Dendritic cell treated with granulocyte-macrophage colony-stimulating factor and Interleukin-4, amounts not matched to agents 40 ng/mL and 50 ng/mL, for 4 days (primary cell): ENCODE measurements around the gene FHDC1.

ENCODE experiments used
- H3K27ac Mint-ChIP-seq: one replicate; pipeline ENCODE4 v1.8.0; 2022; ENCODE audit warnings: mild to moderate bottlenecking, mixed read lengths
- H3K27me3 Mint-ChIP-seq: one replicate; pipeline ENCODE4 v1.8.0; 2022; ENCODE audit warnings: mild to moderate bottlenecking, mixed read lengths
- H3K36me3 Mint-ChIP-seq: one replicate; pipeline ENCODE4 v1.8.0; 2022; ENCODE audit warnings: low read depth, mixed read lengths
- H3K4me1 Mint-ChIP-seq: one replicate; pipeline ENCODE4 v1.8.0; 2022; ENCODE audit warnings: low read depth, mixed read lengths
- H3K4me3 Mint-ChIP-seq: one replicate; pipeline ENCODE4 v1.8.0; 2022; ENCODE audit warnings: mild to moderate bottlenecking, moderate library complexity, mixed read lengths
- H3K9me3 Mint-ChIP-seq: one replicate; pipeline ENCODE4 v1.8.0; 2022; ENCODE audit warnings: mixed read lengths
- intact Hi-C: fragments of 100-400 bp; cut with micrococcal nuclease; formaldehyde crosslinking; loops from one replicate; pipeline ENCODE4 v1.15.0; 2022

The FHDC1 gene

DNA sequence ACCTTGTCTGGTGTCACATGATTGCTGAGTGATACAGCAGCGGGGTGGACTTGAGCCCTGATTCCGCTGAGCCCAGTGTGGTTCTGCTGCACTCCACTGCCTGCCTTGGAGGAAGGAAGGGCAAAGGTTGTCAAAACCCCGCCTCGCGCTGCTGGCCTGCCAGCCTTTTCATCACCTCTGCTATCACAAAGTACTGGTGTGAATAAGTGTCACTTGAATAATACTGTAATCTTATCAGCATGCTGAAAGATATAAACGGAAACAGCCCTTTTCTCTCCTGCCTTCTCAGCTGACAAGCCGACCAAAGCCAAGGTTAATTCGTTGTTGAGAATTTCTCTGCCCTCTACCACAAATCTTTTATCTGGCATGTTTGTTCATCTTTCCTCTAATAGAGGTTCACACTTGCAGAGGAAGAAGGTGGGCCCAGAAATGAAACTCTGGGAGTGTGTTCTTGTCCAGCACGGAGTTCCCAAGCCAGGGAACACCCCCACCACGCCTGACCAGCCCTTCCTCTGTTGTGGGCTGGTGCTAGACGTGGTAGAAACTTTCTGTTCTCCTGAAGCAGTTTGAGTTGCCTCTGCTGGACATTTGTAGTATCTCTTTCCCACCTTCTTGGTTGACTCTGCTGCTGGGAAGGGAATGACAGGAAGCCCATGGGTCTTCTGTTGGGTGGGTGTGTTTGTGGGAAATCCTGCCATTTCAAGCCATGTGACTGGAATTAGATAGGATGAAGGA is 21.5 kb downstream of the FHDC1 start:
- Mint-ChIP-seq H3K27me3 (no peaks in the 10 kb centered on the region), H3K27ac (no peak overlapping the region), H3K9me3 (no peaks in the 10 kb centered on the region), H3K4me3 (no peak overlapping the region), H3K36me3 (no peaks in the 10 kb centered on the region), H3K4me1 (peaks cover 21% of the 10 kb centered on the region)
- intact Hi-C loops, result no loop called here

DNA sequence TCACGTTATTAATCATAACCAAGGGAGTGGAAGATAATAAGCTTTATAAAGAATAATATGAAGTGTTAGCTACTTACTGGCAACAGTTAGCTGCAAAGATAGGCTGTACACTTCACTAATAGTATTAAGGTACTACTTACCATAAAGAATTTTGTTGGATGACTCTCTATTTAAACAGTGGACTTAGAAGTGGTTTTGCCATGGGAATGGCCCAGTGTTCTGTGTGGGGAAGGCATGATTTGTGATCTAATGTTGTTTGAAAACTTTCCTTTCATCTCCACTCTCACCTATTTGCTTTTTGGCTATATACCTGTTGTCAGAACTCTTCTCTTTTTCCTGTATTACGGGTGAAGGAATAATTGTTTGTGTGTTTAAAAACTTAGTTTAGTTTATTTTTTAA is 23.0 kb downstream of the FHDC1 start:
- no peak overlapping the region for H3K4me3 Mint-ChIP-seq
- H3K9me3 Mint-ChIP-seq, result no peaks in the 10 kb centered on the region
- intact Hi-C loops, result no loop called here
- no peaks in the 10 kb centered on the region for H3K27me3 Mint-ChIP-seq
- no peak overlapping the region for H3K27ac Mint-ChIP-seq
- no peaks in the 10 kb centered on the region for H3K36me3 Mint-ChIP-seq
- peaks cover 21% of the 10 kb centered on the region for H3K4me1 Mint-ChIP-seq

DNA sequence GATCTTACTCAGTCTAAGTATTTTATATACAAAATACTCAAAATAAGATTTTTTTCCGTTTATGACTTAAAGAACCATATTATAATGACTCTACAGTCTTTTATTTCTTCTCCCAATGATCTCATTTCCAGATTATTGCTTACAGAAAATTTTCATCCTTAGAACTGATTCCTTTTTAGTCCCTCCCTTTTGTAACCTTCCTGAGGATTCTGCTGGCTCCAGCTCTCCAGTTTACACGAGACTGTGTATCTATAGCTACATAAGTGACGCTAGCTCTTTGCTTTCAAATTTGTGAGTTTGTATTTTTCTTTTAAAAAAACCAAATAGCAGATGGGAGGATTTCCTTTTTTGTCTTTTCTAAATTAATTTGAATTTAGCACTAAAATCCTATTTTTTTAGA is 24.0 kb downstream of the FHDC1 start:
- H3K36me3 Mint-ChIP-seq, result no peaks in the 10 kb centered on the region
- H3K4me1 Mint-ChIP-seq, result peaks cover 21% of the 10 kb centered on the region
- intact Hi-C loops, result no loop called here
- H3K4me3 Mint-ChIP-seq, result no peak overlapping the region
- no peaks in the 10 kb centered on the region for H3K9me3 Mint-ChIP-seq
- no peaks in the 10 kb centered on the region for H3K27me3 Mint-ChIP-seq
- no peak overlapping the region for H3K27ac Mint-ChIP-seq

DNA sequence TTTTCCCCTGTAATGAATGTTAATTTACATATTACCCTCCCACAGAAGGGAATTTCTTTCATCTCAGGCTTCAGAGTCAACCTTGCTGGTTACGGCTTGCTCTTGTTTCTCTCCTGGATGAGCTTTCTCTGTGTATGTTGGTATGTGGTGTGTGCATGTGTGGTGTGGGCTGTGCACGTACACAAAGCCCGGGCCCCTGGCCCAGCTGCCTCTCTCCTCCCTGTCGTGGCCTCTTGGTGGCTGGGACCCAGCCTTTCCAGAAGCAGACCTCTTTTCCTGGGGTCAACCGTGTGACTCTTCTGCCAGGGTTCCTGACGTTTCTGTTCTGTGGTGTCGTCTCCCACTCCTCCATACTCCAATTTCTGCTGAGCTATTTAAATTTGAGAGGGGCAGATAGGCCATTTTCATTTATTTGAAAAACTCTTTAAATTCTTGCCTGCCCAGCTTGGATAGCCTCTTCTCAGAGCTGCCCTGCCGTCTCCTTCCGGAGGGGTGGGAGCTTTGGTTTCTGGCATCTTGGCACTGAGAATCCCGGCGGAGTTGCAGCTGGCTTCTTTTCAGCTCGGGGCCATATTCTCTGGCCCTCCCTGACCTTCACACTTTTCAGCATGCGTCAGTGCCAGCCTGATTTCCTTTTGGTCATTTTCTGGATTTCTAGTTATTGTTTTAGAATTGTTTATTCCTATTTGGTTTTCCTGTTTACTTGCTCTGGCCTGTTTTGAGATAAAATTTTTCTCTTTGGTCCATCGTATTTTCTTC is 25.1 kb downstream of the FHDC1 start:
- H3K9me3 Mint-ChIP-seq, result no peaks in the 10 kb centered on the region

DNA sequence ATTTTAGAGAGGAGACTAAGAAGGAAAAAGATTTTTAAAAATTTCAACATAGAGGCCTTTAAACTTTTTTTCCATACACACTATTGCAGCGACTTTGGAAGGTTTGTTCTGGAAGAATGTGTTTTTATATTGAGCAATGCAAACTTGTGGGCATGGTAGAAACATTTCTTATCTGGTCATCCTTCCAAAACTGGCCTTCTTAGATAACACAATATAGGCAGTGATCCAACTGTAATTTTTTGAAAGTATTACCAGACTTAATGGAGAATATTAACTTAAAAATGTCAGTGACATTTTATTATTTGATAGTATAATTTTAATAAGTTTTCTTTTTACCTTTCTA is 25.6 kb downstream of the FHDC1 start:
- H3K36me3 Mint-ChIP-seq, result no peaks in the 10 kb centered on the region
- no peaks in the 10 kb centered on the region for H3K9me3 Mint-ChIP-seq
- intact Hi-C loops, result no loop called here
- no peak overlapping the region for H3K27ac Mint-ChIP-seq
- no peak overlapping the region for H3K4me3 Mint-ChIP-seq
- H3K27me3 Mint-ChIP-seq, result no peaks in the 10 kb centered on the region
- peaks cover 21% of the 10 kb centered on the region for H3K4me1 Mint-ChIP-seq

More for the DNA sequence above, 25.1 kb downstream of the FHDC1 start:
- no peaks in the 10 kb centered on the region for H3K27me3 Mint-ChIP-seq
- H3K4me3 Mint-ChIP-seq, result no peak overlapping the region
- H3K36me3 Mint-ChIP-seq, result no peaks in the 10 kb centered on the region
- intact Hi-C loops, result no loop called here
- peaks cover 21% of the 10 kb centered on the region for H3K4me1 Mint-ChIP-seq
- no peak overlapping the region for H3K27ac Mint-ChIP-seq

DNA sequence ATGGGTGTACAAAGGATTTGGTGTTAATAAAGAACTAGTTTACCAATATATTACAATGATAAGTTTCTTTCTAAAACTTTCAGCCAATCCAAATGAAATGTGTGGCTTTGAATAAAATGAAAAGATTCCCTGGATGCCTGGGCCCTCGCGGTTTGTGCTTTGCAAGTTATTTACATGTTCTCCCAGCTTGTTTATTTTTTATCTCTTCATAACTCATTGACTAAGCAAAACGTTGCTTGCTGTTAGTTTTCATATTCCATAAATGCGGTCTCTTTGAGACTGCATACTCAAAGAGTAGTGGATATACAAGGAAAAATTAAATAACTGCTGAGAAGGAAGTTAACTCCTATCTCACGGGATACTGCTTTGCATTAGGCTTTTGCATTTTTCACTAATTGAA is 26.0 kb downstream of the FHDC1 start:
- no peaks in the 10 kb centered on the region for H3K36me3 Mint-ChIP-seq
- H3K27ac Mint-ChIP-seq, result no peak overlapping the region
- peaks cover 21% of the 10 kb centered on the region for H3K4me1 Mint-ChIP-seq
- no peak overlapping the region for H3K4me3 Mint-ChIP-seq
- H3K27me3 Mint-ChIP-seq, result no peaks in the 10 kb centered on the region
- no peaks in the 10 kb centered on the region for H3K9me3 Mint-ChIP-seq
- intact Hi-C loops, result no loop called here

DNA sequence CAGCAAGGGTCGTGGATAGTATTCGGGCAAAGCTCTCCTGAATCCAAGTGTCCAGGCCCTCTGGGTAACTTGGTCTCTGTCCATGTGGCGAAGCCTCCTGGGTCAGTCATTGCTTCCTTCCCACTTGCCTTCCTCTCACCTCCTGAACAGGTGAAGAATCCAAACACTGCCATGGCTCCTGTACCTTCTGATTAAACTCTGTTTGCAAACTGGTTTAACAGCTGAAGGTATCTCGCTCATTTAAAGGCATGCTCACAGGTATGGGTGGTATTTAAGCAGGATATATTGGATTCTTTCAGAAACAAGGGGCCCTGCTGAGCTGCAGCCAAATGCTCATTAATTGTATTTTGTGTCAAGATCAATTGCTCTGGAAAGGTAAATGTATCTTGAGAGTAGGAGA is 28.2 kb downstream of the FHDC1 start:
- Mint-ChIP-seq H3K4me3 (no peak overlapping the region), H3K27me3 (no peaks in the 10 kb centered on the region), H3K4me1 (peaks cover 2% of the 10 kb centered on the region), H3K9me3 (no peaks in the 10 kb centered on the region), H3K27ac (no peak overlapping the region), H3K36me3 (no peaks in the 10 kb centered on the region)
- intact Hi-C loops, result no loop called here

DNA sequence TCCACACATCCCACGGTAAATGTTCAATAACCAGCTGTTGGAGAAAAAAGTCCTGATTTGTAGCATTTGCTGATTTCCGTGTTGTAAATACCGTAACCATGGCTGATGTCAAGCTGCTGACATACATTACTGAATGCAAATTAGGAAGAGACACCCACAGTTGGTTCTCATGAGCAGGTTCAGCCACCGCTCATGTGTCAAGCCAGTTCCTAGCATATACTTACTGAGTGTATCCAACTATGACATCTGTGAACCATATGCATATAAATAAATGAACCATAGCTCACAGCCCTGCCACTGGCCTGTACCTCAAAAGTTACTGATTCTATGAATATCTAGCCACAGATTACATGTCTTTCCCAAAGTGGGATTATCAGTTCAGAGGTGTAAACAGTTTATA is 29.5 kb downstream of the FHDC1 start:
- no peaks in the 10 kb centered on the region for H3K4me1 Mint-ChIP-seq
- H3K4me3 Mint-ChIP-seq, result no peak overlapping the region
- no peaks in the 10 kb centered on the region for H3K36me3 Mint-ChIP-seq
- H3K9me3 Mint-ChIP-seq, result no peaks in the 10 kb centered on the region
- H3K27ac Mint-ChIP-seq, result no peak overlapping the region
- H3K27me3 Mint-ChIP-seq, result no peaks in the 10 kb centered on the region
- intact Hi-C loops, result no loop called here

DNA sequence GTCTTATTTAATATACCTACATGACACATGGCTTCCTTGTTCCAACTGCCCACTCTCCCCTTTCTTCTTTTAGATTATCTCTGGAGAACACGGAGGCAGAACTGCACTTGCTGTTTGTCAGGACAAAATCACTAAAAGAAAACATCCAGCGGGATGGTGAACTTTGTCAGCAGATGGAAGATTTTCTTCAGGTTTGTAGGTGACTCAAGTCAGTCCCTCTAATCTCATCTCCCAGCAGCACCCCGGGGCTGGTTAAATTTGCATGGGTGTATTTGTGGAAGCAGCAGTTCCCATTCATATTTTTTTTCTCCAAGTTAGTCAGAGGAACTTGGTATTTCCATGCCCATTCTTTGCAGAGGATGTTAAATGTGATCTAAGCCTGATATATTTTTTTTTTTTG is 31.8 kb downstream of the FHDC1 start:
- H3K27ac Mint-ChIP-seq, result no peak overlapping the region

DNA sequence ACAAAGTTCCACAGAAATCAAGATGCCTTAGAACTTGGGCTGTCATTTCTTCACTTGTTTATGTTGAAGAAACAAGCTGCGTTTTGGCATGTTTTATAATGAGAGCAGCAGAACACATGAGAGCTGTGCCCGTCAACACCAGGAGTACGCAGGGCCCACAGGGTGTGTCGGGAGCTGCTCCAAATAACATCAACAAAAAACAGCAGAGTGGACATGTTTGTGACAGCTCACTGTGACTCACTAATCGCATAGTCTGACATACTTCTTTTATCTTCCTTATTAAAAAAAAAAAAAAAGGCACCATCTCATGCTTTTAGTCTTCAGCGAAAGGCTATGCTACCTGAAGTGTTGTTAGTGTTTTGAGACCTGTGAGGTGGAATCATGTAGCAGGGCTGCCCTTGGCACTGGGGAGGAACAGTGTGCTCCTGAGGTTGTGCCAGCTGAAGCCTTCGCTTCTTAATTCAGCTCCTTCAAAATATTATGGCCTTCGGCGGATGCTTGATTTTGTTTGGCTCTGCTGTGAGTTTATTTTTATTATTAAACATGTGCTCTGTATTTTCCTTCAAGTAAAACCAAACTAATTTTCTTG is 32.8 kb downstream of the FHDC1 start:
- Mint-ChIP-seq H3K27me3 (no peaks in the 10 kb centered on the region), H3K36me3 (no peaks in the 10 kb centered on the region), H3K9me3 (no peaks in the 10 kb centered on the region), H3K4me1 (no peaks in the 10 kb centered on the region), H3K4me3 (no peak overlapping the region), H3K27ac (no peak overlapping the region)
- intact Hi-C loops, result no loop called here

More for the DNA sequence above, 31.8 kb downstream of the FHDC1 start:
- Mint-ChIP-seq H3K4me1 (no peaks in the 10 kb centered on the region), H3K27me3 (no peaks in the 10 kb centered on the region), H3K9me3 (no peaks in the 10 kb centered on the region), H3K4me3 (no peak overlapping the region), H3K36me3 (no peaks in the 10 kb centered on the region)
- intact Hi-C loops, result no loop called here

DNA sequence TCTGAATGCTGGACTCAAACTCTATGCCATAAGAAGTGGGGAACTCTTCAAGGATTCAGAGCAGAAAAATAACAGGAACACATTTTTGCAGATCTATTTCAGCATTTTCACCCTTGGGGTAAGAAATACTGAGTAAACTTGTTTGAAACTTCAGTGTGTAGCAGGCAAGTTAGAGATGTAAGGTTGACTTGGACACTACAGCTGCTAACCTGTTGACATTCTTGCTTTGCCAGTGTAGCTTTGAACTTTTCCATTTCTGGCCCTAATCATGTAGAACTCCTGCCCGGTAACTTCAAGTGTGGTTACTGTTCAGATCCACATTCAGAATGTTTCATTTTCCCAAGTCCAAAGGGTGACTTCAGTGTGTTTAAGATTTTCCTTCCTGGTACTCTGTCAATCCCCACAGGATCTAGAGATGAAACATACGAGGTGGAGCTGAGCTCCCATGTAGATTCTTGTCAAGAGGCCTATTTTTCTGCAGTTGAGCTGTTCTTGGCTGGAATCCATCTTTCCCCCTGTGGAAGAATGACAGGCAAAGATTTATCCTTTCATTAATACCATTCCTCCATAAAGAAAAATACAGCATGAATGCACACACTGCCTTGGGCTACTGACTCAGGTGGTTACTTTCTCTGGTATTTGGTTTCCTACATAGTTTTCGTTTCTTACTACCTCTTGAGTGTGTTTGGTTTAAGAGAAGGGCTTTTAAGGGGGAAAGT is 34.1 kb downstream of the FHDC1 start:
- no peak overlapping the region for H3K27ac Mint-ChIP-seq
- no peaks in the 10 kb centered on the region for H3K27me3 Mint-ChIP-seq
- intact Hi-C loops, result no loop called here

DNA sequence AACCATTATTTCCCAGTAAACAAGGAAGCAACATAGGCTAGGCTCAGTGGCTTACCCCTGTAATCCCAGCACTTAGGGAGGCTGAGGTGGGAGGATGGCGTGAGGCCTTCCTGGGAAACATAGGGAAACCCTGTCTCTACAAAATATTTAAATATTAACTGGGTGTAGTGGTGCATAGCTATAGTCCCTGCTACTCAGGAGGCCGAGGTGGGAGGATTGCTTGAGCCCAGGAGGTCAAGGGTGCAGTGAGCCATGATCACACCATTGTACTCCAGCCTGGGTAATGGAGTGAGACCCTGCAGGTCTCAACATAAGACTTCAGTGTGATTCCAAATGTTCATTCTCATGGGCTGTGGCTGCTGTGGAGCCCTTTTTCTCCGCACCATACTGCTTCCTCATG is 34.9 kb downstream of the FHDC1 start:
- Mint-ChIP-seq H3K4me3 (no peak overlapping the region), H3K36me3 (no peaks in the 10 kb centered on the region), H3K27me3 (no peaks in the 10 kb centered on the region), H3K9me3 (no peaks in the 10 kb centered on the region), H3K27ac (no peak overlapping the region), H3K4me1 (no peaks in the 10 kb centered on the region)
- intact Hi-C loops, result no loop called here

More for the DNA sequence above, 34.1 kb downstream of the FHDC1 start:
- Mint-ChIP-seq H3K4me3 (no peak overlapping the region), H3K4me1 (no peaks in the 10 kb centered on the region), H3K9me3 (no peaks in the 10 kb centered on the region), H3K36me3 (no peaks in the 10 kb centered on the region)

DNA sequence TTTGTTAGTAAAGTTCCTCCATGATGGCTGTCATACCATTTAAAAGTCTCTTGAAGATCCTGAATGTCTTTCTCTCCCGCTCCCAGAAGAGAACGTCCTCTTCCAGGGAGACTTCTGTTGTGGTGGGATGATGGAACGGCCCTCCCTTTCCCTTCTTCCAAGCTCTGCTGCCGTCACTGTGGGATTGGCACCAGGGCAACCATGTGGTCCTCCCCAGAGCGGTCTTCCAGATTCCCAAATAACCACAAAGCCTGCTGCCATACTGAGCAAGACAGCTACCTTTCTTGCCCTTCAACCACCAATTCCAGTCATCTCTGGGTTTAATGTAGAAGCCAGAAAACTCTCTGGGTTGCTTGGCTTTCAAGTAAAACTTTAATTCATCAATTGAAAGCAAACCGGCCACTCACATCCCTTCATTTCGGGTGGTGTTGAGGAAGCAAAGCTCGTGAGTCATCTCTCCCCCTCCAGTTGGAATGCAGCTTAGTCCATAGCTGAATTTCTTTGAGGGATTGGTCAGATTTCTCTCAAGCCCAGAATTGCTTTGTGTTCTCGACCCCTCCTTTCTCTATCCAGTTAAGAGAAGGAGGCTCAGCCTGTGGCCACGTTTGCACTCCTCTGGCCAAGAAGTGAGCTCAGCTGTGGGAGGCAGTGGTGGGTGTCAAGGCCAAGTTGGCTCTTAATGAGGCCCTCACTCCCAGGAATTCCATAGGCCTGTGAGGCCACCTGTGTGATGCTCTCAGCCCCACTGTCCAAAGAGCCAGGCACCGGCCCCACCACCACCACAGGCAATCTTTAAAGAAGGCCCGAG is 36.9 kb downstream of the FHDC1 start:
- H3K27me3 Mint-ChIP-seq, result no peaks in the 10 kb centered on the region
- H3K36me3 Mint-ChIP-seq, result no peaks in the 10 kb centered on the region
- no peaks in the 10 kb centered on the region for H3K9me3 Mint-ChIP-seq
- H3K4me1 Mint-ChIP-seq, result no peaks in the 10 kb centered on the region
- no peak overlapping the region for H3K27ac Mint-ChIP-seq
- no peak overlapping the region for H3K4me3 Mint-ChIP-seq
- intact Hi-C loops, result no loop called here
